ENCODE data around the gene FOXN1. TPM values are rescaled to one million over a fixed set of nuclear protein-coding genes. Genes with fewer than 3 reads are reported as not detected.
"Not testable (repeated sequence)": the region's sequence is repeated elsewhere in the genome, so short reads cannot be mapped to it uniquely, and the experiment has no call there.

FOXN1 gene, protein sequence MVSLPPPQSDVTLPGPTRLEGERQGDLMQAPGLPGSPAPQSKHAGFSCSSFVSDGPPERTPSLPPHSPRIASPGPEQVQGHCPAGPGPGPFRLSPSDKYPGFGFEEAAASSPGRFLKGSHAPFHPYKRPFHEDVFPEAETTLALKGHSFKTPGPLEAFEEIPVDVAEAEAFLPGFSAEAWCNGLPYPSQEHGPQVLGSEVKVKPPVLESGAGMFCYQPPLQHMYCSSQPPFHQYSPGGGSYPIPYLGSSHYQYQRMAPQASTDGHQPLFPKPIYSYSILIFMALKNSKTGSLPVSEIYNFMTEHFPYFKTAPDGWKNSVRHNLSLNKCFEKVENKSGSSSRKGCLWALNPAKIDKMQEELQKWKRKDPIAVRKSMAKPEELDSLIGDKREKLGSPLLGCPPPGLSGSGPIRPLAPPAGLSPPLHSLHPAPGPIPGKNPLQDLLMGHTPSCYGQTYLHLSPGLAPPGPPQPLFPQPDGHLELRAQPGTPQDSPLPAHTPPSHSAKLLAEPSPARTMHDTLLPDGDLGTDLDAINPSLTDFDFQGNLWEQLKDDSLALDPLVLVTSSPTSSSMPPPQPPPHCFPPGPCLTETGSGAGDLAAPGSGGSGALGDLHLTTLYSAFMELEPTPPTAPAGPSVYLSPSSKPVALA
- polyA plus RNA-seq (ENCODE audit: insufficient read length in 10 of 10), result 1 to 10 TPM in 2 of 10 donors, not detected in 8; 2.5 to 3.0 TPM
- long read RNA-seq, donor 1, result 0 reads
- long read RNA-seq, donor 2, result 0 reads
- long read RNA-seq, donor 3, result 0 reads
- long read RNA-seq, donor 4, result 0 reads
- long read RNA-seq, donor 5, result 0 reads
- long read RNA-seq, donor 6, result 0 reads
- long read RNA-seq, donor 7, result 0 reads
- long read RNA-seq, donor 8, result 0 reads
- long read RNA-seq, donor 9, result 0 reads

DNA sequence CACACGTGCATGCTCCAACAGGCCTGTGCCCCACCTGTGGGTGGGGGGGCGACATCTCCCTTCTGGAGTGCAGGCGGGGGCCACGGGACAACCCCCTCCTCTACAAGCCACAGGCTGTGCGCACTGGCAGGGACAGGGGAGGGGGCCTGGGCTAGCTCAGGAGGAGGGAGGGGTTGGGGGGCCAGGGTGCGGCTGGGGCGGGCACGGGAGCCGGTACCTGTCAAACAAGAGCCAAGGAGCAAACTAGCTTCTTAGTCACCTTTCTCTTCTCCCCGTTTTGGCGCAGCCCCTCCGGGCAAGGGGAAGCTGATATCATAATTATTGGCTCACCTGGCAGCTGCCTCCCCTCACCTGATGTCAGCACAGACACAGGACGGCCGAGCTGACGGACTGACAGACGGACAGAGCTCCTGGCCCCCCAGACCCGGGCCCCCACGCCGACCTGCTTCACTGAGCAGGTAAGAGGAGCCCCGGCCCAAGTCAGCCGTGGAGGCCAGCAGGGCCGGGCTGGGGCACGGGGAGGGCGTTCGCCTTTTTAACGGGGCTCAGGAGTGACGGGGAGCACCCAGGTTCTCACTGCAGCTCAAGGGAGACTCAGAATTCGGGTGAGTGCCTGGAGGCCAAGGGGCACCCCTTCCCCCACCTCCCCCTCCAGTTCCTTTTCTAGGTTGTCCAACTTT lies at the start of gene FOXN1:
TSS of gene FOXN1 (plus strand) at position 363 of the 680 bp plus-strand sequence. CDS start 17,622 bp downstream, outside the sequence.
- no peak for DNase-seq

DNA sequence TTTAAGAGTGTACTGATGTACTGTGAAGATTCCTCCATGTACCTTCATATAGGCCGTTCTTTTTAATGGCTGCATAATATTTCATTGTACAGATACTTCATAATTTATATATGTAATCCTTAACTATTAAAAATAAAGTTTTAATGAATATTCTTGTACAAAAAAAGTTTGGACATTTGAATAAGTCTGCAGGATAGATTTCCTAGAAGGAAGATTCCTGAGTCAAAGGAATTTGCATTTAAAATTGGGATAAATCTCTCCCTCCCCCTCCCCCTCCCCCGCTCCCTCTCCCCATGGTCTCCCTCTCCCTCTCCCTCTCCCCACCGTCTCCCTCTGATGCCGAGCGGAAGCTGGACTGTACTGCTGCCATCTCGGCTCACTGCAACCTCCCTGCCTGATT lies 48.3 kb upstream of the FOXN1 start:
- no peak for DNase-seq

DNA sequence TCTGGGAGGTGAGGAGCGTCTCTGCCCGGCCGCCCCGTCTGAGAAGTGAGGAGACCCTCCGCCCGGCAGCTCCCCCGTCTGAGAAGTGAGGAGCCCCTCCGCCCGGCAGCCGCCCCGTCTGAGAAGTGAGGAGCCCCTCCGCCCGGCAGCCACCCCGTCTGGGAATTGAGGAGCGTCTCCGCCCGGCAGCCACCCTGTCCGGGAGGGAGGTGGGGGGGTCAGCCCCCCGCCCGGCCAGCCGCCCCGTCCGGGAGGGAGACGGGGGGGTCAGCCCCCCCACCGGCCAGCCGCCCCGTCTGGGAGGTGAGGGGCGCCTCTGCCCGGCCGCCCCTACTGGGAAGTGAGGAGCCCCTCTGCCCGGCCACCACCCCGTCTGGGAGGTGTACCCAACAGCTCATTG lies 47.3 kb upstream of the FOXN1 start:
- DNase-seq, result not testable (repeated sequence)

DNA sequence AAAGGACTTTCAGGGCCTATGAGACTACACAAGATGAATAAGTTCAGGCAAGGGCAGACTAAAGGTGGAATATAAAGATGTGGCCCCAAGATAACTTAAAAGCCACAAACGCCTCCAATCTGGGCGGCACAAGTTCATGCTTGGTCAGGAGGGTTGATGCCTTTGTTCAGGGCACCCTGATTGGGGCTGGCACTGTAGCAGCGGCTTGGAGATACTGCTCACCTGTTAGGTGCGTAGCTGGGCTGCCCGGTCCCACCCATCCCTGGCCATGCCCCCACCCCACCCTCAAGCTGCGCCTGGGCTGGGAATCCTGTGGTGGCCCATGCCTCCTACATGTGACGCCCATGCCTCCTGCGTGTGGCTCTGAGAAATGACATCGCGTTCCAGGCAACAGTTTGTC lies 45.2 kb upstream of the FOXN1 start:
- no peak for DNase-seq

DNA sequence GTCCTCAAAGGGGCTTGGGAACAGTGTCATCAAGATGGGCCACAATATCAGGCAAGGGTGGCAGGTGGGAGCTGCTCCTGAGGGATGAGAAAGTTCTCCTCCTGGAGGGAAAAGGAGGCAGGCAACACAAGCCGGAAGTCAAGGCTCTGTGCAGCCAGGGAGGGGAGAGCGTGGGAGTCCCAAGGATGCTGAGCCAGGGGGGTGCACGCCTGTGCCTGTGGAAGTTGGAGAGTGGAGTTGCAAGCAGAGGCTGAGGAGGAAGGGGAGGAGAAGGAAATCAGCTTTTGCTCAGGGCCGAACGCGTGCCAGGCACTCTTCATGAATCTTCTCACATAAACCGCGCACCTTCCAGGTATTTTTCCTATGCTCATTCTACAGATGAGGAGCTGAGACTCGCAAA lies 40.1 kb upstream of the FOXN1 start:
- no peak for DNase-seq

DNA sequence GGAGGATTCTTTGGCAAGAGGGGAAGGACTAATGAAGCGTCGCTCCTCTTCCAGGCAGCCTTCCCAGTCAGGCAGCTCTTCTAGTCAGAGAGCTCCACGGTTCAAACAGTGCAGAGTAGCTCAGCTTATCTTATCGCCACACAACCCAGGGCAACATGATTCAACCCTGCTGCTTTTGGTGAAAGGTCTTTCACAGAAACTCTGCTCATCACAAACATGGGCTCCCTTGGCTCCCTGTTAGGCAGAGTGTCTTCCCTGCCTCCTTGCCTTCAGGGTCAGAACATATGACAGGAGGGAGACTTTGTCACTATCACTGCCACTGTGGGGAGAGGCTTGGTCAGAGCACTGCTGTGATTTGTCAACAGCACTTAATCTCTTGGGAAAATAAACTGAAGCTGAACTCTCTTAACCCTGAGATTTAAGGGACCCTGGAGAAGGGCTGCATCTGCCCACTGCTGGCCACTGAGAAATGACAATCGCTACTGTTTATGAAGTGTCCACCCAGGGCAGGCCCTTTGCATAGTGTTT lies 39.6 kb upstream of the FOXN1 start:
- no peak for DNase-seq

DNA sequence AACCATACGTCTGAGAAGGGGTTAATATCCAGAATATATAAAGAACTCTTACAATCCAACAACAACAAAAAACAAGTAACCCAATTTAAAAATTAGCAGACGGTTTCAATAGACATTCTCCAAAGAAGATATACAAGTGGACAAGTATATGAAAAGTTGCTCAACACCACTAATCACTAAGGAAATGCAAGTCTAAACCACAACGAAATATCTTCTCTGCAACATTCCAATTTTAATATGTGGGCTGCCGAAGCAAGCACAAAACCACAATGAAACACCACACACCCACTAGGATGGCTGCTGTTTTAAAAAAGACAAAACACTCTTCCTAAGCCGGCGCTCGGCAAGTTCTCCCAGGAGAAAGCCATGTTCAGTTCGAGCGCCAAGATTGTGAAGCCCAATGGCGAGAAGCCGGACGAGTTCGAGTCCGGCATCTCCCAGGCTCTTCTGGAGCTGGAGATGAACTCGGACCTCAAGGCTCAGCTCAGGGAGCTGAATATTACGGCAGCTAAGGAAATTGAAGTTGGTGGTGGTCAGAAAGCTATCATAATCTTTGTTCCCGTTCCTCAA lies 38.6 kb upstream of the FOXN1 start:
- DNase-seq, result peak in 1 of 3 donors; percentile 5

DNA sequence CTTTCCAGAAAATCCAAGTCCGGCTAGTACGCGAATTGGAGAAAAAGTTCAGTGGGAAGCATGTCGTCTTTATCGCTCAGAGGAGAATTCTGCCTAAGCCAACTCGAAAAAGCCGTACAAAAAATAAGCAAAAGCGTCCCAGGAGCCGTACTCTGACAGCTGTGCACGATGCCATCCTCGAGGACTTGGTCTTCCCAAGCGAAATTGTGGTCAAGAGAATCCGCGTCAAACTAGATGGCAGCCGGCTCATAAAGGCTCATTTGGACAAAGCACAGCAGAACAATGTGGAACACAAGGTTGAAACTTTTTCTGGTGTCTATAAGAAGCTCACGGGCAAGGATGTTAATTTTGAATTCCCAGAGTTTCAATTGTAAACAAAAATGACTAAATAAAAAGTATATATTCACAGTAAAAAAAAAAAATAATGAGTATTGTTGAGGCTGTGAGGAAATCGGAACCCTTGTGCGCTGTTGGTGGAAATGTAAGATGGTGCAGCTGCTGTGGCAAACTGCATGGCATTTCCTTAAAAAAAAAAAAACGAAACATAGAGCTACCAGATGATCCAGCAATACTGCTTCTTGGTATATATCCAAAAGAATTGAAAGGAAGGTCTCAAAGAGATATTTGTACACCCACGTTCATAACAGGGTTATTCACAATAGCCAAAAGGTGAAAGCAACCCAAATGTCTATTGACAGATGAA lies 38.0 kb upstream of the FOXN1 start:
- DNase-seq, result not testable (repeated sequence)

DNA sequence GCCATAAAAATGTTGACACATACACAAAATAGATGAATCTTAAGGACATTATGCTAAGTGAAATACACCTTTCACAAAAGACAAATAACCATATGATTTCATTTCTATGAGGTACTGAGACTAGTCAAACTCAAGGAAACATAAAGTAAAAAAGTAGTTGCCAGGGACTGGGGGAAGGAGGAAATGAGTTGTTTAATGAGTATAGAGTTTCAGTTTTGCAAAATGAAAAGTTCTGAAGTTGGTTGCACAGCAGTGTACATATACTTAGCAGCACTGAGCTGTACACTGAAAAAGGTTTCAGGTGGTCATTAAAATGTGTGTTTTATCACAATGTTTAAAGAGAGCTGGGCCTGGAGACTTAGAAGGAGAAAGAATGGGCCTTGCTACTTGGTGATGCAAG lies 37.4 kb upstream of the FOXN1 start:
- no peak for DNase-seq

DNA sequence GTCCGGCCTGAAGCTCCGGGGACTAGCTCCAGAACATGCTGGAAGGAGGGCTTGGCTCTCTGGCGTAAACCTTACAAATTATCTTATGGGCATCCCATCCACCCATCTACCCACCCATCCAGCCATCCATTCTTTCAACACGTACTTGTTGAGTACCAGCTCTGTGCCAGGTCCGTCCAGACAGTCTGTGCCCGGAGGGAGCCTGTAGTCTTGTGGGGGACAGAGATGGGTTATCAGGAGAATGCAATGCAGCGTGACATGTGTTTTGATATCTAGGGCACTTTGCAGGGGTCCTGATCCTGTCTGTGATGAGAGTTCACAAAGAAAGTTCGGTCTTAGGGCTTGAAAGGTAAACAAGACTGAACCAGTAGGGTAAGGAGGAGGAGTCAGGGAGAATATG lies 36.8 kb upstream of the FOXN1 start:
- DNase-seq, result no peak

DNA sequence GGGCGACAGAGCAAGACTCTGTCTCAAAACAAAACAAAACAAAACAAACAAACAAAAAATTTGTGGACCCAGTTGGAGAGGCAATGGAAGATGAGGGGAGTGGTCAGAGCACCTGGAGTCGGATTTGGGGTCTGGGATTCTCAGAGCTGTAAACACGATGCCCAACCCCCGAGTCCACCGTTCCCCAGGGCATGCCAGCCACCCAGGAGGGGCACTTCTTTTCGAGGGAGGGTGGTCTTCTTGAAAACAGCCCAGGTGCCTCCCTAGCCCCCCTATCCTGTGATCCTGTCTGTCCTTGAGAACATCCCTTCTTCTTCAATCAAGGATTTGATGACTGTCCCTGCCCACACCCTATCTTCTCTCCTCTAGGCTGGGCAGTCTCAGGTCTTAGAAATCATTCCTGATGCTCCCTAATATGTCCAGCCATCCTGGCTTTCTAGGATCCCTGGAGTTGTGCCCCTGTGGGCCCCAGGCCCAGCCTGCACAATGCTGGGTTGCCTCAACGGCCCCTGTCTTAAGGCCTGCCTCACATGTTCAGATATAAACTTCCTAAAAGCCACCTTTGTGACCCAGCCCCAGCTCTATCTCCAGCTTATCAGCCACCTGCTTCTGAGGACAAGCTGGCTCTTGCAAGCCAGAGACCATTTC lies 35.8 kb upstream of the FOXN1 start:
- DNase-seq, result no peak

DNA sequence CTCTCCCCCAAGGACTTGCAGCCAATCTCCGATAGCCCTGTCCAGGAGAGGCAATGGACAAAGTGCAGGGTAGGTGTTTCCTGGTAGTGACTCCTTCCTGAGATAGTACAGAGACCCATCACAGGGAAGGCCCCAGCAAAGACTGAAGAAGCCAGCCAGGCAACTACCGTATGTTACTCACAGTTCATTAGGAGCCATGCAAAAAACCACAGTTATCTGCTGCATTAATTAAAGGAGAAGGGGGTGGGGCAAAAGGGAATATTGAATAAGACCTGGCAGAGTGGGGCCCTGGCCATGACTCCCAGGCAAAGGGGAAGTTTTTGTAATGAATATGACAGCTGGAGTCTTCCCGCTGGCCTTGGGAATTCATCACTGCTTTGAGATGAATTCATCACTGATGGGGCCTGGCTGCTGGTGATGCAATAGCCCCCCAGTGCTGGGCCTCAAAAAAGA lies 35.2 kb upstream of the FOXN1 start:
- DNase-seq, result no peak

DNA sequence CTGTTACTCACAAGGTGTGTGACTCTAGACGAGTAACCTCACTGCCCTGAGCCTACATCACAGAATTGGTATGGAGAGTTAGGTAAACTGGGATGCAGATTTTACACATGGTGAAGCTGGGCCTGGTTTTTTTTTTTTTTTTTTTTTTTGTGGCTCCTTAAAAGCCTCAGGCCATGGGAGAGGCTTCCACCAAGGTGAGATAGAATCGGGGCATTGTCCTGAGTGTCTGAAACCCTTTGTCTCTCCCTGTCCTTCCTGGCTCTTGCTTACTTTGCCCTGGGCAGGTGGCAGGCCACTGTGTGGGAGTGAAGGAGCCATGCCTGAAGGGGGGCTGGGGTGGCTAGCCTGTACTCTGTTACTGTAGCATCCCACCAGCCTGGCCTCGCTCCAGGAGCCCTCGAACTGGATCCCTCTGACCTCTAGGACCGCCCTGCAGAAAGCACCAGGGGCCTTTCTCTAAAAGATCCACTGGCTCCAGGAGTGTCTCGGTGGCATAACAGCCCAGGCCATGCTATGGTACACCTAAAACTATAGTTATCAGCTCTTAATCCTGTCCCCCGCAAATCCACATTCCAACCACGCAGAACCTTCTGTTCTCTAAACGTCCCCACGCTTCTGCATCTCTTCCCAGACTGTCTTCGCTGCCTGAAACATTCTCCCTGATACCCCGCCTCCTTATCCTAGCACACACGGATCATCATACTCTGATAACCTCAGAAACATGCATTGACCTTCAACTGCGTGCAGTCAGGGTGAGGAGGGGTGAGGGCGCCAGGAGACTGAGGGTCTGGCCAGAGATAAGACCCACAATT lies 34.4 kb upstream of the FOXN1 start:
- no peak for DNase-seq

DNA sequence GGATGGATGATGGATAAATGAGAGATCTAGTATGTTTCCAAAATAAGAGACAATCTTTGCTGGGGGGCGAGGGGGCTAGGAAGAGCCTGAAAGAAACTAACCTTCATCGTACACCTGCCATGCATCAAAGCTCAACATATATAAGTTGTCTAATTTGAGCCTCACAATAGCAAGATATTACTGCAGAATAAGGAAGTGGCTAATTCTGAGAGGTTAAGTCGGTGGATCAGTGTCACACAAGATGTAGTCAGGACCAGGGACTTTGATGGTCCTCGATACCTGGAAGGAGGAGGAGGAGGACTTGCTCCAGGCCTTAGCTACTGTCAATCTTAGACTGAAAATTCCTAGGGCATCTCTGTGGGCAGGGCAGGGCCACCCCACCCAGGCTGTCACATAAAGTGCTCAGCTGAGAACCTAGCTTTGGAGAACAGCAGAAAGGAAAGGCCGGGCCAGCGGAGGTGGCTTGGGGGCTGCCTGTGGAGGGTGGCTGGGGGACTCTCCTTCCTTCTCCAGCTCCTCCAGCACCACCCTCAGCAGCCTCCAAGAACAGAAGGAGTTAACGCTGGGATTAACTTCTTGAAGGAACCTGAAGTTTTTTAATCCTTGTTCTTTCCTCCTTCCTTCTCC lies 33.2 kb upstream of the FOXN1 start:
- DNase-seq, result no peak

DNA sequence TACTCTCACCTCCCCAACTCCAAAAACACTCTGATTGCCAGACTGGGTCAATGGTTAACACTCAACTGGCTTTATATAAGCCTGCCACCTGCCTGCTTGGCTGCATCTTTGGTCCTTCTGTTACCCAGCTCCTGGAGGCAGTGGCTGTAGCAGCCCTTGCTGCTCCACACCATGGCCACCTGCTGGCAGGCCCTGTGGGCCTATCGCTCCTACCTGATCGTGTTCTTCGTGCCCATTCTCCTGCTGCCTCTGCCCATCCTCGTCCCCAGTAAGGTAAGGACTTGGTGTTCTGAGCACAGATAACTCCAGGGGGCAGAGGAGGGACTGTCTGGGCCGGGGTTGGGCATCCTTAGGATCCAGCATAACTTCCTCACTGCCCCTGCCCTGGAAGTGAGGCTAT lies 32.6 kb upstream of the FOXN1 start, which contains the start of gene SLC13A2:
TSS of gene SLC13A2 (plus strand) at position 103 of the 400 bp plus-strand sequence. CDS start at position 172, 69 bp downstream.
- no peak for DNase-seq

DNA sequence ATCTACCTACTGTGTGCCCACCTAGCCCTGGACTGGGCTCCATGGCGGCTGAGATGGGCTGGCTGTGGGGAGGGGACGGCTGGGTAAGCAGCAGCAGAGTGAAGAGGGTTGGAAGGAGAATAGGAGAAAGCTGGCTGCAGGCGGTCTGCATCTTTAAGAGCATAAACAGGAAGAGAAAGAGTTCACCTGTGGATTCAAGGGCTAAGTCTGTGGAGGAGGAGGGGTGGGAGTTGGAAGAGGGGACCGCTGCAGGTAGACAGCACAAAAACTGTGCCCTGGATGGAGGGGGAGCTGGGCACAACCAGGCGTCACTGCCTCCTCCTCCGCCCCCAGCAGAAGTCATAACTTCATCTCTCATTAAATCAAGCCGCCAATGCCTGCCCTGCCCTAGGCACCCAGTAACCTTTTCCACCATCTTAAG lies 32.0 kb upstream of the FOXN1 start:
- DNase-seq, result no peak

DNA sequence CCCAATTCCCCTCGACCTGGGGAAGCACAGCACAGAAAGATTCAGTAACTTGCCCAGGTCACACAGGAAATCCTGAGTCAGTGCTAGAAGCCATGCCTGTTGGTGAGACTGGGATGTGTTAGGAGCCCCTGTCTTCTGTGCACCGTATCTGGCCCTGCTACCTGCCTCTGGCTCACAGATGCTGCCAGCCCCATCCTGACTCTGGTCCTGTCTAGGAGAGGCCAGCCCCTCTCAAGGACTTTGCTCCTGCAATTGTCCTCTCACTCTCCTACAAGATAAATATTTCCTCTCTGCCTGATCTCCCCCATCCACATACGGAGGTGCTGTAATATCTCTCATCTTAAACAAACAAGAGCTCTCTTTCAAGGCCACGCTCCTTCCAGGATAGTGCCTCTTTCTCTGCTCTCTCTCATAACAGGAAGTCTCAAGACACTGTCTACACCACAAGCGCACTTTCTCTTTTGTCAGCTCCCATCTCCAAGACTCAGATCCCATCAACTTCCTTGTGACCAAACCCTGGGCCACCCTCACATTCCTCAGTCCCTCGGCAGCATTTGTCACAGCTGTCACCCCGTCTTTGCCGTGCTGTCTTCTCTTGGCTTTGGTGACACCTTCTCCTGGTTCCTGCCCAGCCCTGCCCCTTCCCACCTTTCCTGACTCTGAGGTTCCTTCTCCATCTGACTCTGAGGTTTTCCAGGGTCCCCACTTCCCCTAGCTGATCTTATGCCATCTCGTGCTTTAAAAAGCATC lies 30.8 kb upstream of the FOXN1 start:
- no peak for DNase-seq

Measured in muscle of back (tissue), 13 donors.